Spleen (tissue), 7 donors: ENCODE results near the gene CD9.

ENCODE experiments used
- POLR2A ChIP-seq, 3 donors: fragments of 450-650 bp; IDR thresholded peaks; one replicate each; pipeline ENCODE4 v1.5.1; 2017; ENCODE audit warnings: antibody characterized with exemption in 3 of 3, mild to moderate bottlenecking in 1 of 3
- TF ChIP-seq, protein P1 (sequence below), 11 experiments: fragments of 200-600 bp in 7 of 11; fragments of 450-650 bp in 4 of 11; sonication (generic) in 4 of 11; IDR thresholded peaks in 8 of 11; conservative IDR thresholded peaks in 3 of 11; 1 replicate in 7 of 11; 2 replicates in 4 of 11; pipeline versions ENCODE4 v1.4.0 to v1.8.0; 2016 to 2021; ENCODE audit warnings: antibody characterized with exemption in 11 of 11, inconsistent platforms in 4 of 11, mild to moderate bottlenecking in 1 of 11
- donor health status: DM: no; HTN: no; CAD: no; lungs with moderate emphysema.
- donor health status: DM: no; HTN: no; CAD: no.
- donor health status: DM: no; HTN: no; CAD: no.

DNA sequence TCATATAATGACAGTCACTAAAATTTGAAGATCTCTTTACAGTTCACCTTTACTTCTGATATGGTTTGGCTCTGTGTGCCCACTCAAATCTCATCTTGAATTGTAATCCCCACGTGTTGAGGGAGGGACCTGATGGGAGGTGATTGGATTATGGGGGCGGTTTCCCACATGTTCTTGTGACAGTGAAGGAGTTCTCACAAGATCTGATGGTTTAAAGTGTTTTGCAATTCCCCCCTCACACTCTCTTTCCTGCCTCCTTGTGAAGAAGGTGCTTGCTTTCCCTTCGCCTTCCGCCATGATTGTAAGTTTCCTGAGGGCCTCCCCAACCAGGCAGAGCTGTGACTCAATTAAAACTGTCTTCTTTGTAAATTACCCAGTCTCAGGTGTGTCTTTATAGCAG is 27.3 kb upstream of the CD9 start:
- TF ChIP-seq POLR2A (IDR thresholded peaks at IDR 0.05): no peak
- TF ChIP-seq, protein P1, sequence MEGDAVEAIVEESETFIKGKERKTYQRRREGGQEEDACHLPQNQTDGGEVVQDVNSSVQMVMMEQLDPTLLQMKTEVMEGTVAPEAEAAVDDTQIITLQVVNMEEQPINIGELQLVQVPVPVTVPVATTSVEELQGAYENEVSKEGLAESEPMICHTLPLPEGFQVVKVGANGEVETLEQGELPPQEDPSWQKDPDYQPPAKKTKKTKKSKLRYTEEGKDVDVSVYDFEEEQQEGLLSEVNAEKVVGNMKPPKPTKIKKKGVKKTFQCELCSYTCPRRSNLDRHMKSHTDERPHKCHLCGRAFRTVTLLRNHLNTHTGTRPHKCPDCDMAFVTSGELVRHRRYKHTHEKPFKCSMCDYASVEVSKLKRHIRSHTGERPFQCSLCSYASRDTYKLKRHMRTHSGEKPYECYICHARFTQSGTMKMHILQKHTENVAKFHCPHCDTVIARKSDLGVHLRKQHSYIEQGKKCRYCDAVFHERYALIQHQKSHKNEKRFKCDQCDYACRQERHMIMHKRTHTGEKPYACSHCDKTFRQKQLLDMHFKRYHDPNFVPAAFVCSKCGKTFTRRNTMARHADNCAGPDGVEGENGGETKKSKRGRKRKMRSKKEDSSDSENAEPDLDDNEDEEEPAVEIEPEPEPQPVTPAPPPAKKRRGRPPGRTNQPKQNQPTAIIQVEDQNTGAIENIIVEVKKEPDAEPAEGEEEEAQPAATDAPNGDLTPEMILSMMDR (IDR thresholded peaks at IDR 0.05 in 8 of 11, conservative IDR thresholded peaks at IDR 0.05 in 3 of 11): no peak
